HCT116 (cell line): ENCODE measurements around the gene THBS1. TPM values are rescaled to one million over a fixed set of nuclear protein-coding genes. Genes with fewer than 3 reads are reported as not detected.

Source experiments
- ATAC-seq: fragments of 200-7000 bp; cut with Tn5 transposase; 2 replicates; pipeline ENCODE4 v1.9.1; 2020; ENCODE audit warnings: mild to moderate bottlenecking, moderate library complexity
- BruUV-seq: library from RNA; stranded (reverse); fragments of 400-500 nt; replicated peaks from 2 replicates; lab custom pipeline; 2021; lab: Mats Ljungman, UMichigan
- CTCF ChIA-PET: fragments of 300-600 bp; sonication (Branson Sonifier 250); formaldehyde crosslinking; loops from one replicate; lab custom pipeline; 2021; ENCODE audit warnings: antibody characterized with exemption; lab: Charles Lee
- POLR2A ChIA-PET: fragments of 300-600, 350-600 bp; sonication (Branson Sonifier 250); formaldehyde crosslinking; loops from one replicate; lab custom pipeline; 2021; ENCODE audit warnings: antibody characterized with exemption; lab: Charles Lee
- RAD21 ChIA-PET, 2 experiments: fragments of 300-600 bp; sonication (Branson Sonifier 250); formaldehyde crosslinking; loops; one replicate each; lab custom pipeline; 2023; ENCODE audit warnings: low total read pairs in 2 of 2; ENCODE audit not compliant: uncharacterized antibody in 2 of 2, unreplicated experiment in 2 of 2, low non-redundant PET in 1 of 2; lab: Charles Lee
- DNase-seq: peaks from one replicate; pipeline ENCODE4 v3.0.0-alpha.2; 2010; ENCODE audit warnings: low read depth, low spot score
- H2AFZ ChIP-seq: fragments of 200-600 bp; shearing (Covaris generic), sonication (generic); 2 replicates; pipeline ENCODE4 v1.6.1; 2017; ENCODE audit warnings: low read depth, mixed run types, mixed read lengths, antibody characterized with exemption, low read length; ENCODE audit not compliant: poor library complexity, severe bottlenecking
- H3K27ac ChIP-seq: 2 replicates; pipeline ENCODE4 v1.5.1; 2012; ENCODE audit warnings: low read depth, low read length
- H3K27me3 ChIP-seq: fragments of 200-600 bp; sonication (generic); 2 replicates; pipeline ENCODE4 v1.6.1; 2016; ENCODE audit warnings: mixed run types, low read length, mixed read lengths; ENCODE audit not compliant: insufficient read depth
- H3K36me3 ChIP-seq, 2 experiments: fragments of 200-500 bp in 1 of 2; fragments of 200-600 bp in 1 of 2; sonication (Bioruptor generic) in 1 of 2; sonication (generic) in 1 of 2; 2 replicates each; pipeline versions ENCODE4 v1.5.1 to v1.6.1; 2014 to 2016; ENCODE audit warnings: low read length in 2 of 2, inconsistent platforms in 1 of 2, mixed read lengths in 1 of 2, mixed run types in 1 of 2; ENCODE audit not compliant: insufficient read depth in 2 of 2, control insufficient read depth in 1 of 2
- H3K4me1 ChIP-seq, 2 experiments: fragments of 200-600 bp in 1 of 2; sonication (generic) in 1 of 2; 2 replicates each; pipeline versions ENCODE4 v1.5.1 to v1.6.1; 2012 to 2017; ENCODE audit warnings: low read length in 2 of 2, inconsistent platforms in 1 of 2, mild to moderate bottlenecking in 1 of 2, mixed read lengths in 1 of 2, mixed run types in 1 of 2, moderate library complexity in 1 of 2; ENCODE audit not compliant: insufficient read depth in 2 of 2, control insufficient read depth in 1 of 2
- H3K4me2 ChIP-seq: fragments of 200-600 bp; sonication (generic); 2 replicates; pipeline ENCODE4 v1.6.1; 2017; ENCODE audit warnings: mixed run types, low read length, mixed read lengths
- H3K4me3 ChIP-seq, 2 experiments: fragments of 200-600 bp in 1 of 2; sonication (generic) in 1 of 2; replicated peaks in 1 of 2; 2 replicates each; pipeline ENCODE4 v1.5.1; 2011 to 2016; ENCODE audit warnings: low read length in 2 of 2, control low read depth in 1 of 2, low read depth in 1 of 2, mild to moderate bottlenecking in 1 of 2, mixed read lengths in 1 of 2, mixed run types in 1 of 2
- H3K79me2 ChIP-seq: fragments of 200-600 bp; sonication (generic); 2 replicates; pipeline ENCODE4 v1.6.1; 2017; ENCODE audit warnings: mild to moderate bottlenecking, mixed run types, low read length, moderate library complexity, mixed read lengths; ENCODE audit not compliant: insufficient read depth
- H3K9ac ChIP-seq: fragments of 200-600 bp; sonication (generic); 2 replicates; pipeline ENCODE4 v1.6.1; 2016; ENCODE audit warnings: low read length, mixed read lengths
- H3K9me2 ChIP-seq: fragments of 200-600 bp; sonication (generic), shearing (Covaris generic); 2 replicates; pipeline ENCODE4 v1.6.1; 2017; ENCODE audit warnings: mixed run types, mild to moderate bottlenecking, moderate library complexity; ENCODE audit not compliant: insufficient read depth
- H3K9me3 ChIP-seq, 2 experiments: fragments of 200-500 bp in 1 of 2; fragments of 200-600 bp in 1 of 2; sonication (Bioruptor generic) in 1 of 2; sonication (generic) in 1 of 2; 2 replicates each; pipeline ENCODE4 v1.6.1; 2014 to 2017; ENCODE audit warnings: low read length in 2 of 2, mixed read lengths in 2 of 2, inconsistent platforms in 1 of 2, low read depth in 1 of 2, mild to moderate bottlenecking in 1 of 2, mixed run types in 1 of 2, moderate library complexity in 1 of 2; ENCODE audit not compliant: control insufficient read depth in 1 of 2, insufficient read depth in 1 of 2
- H4K20me1 ChIP-seq: fragments of 200-600 bp; sonication (generic), shearing (Covaris generic); 2 replicates; pipeline ENCODE4 v1.6.1; 2017; ENCODE audit warnings: mixed run types, mild to moderate bottlenecking, moderate library complexity; ENCODE audit not compliant: insufficient read depth
- CBX3 ChIP-seq: IDR thresholded peaks from 2 replicates; pipeline ENCODE4 v1.6.1; 2012; ENCODE audit warnings: low read depth
- CEBPB ChIP-seq: IDR thresholded peaks from 2 replicates; pipeline ENCODE4 v1.6.1; 2012; ENCODE audit warnings: low read depth
- EGR1 ChIP-seq: IDR thresholded peaks from 2 replicates; pipeline ENCODE4 v1.6.1; 2012; ENCODE audit warnings: low read depth
- ELF1 ChIP-seq: IDR thresholded peaks from 2 replicates; pipeline ENCODE4 v1.6.1; 2012; ENCODE audit warnings: low read depth, borderline replicate concordance
- EZH2 ChIP-seq: fragments of 200-600 bp; sonication (generic); IDR thresholded peaks from 2 replicates; pipeline ENCODE4 v1.6.1; 2017; ENCODE audit warnings: antibody characterized with exemption, mixed run types
- FOSL1 ChIP-seq: IDR thresholded peaks from 2 replicates; pipeline ENCODE4 v1.6.1; 2012; ENCODE audit warnings: low read depth
- POLR2A ChIP-seq: IDR thresholded peaks from 2 replicates; pipeline ENCODE4 v1.7.0; 2011; ENCODE audit warnings: borderline replicate concordance; ENCODE audit not compliant: insufficient read depth, insufficient read length; ENCODE audit errors: extremely low read depth
- POLR2AphosphoS5 ChIP-seq: IDR thresholded peaks from 2 replicates; pipeline ENCODE4 v1.6.1; 2011; ENCODE audit warnings: mild to moderate bottlenecking, low read depth, low read length, moderate library complexity
- RAD21 ChIP-seq: IDR thresholded peaks from 2 replicates; pipeline ENCODE4 v1.6.1; 2012; ENCODE audit warnings: low read depth, mild to moderate bottlenecking
- REST ChIP-seq: IDR thresholded peaks from 2 replicates; pipeline ENCODE4 v1.6.1; 2012; ENCODE audit warnings: low read depth
- SIN3A ChIP-seq: IDR thresholded peaks from 2 replicates; pipeline ENCODE4 v1.6.1; 2012; ENCODE audit warnings: low read depth
- SP1 ChIP-seq: IDR thresholded peaks from 2 replicates; pipeline ENCODE4 v1.6.1; 2012; ENCODE audit warnings: low read depth
- YY1 ChIP-seq: IDR thresholded peaks from 2 replicates; pipeline ENCODE4 v1.6.1; 2011; ENCODE audit warnings: low read length, low read depth, moderate library complexity, mild to moderate bottlenecking; ENCODE audit not compliant: insufficient replicate concordance; ENCODE audit errors: extremely low read depth
- ZFX ChIP-seq: fragments of 450-650 bp; IDR thresholded peaks from 2 replicates; pipeline ENCODE4 v1.6.1; 2017
- intact Hi-C: fragments of 100-400 bp; cut with micrococcal nuclease; formaldehyde crosslinking; loops from 2 replicates; pipeline ENCODE4 v1.10.0; 2022
- total RNA-seq: library from RNA; stranded (reverse); gene quantifications from one replicate; pipeline ENCODE4 v1.2.1, GENCODE V29; 2021; ENCODE audit not compliant: unreplicated experiment
- TF ChIP-seq, protein P1 (sequence below): IDR thresholded peaks from 2 replicates; pipeline ENCODE4 v1.6.1; 2011; ENCODE audit warnings: mild to moderate bottlenecking, low read length, moderate library complexity; ENCODE audit not compliant: insufficient replicate concordance; ENCODE audit errors: extremely low read depth
- TF ChIP-seq, protein P2 (sequence below): IDR thresholded peaks from 2 replicates; pipeline ENCODE4 v1.6.1; 2012
- TF ChIP-seq, protein P3 (sequence below): IDR thresholded peaks from 2 replicates; pipeline ENCODE4 v1.6.1; 2012

Gene THBS1
- total RNA-seq, 1 experiment from 2014 or later, result 6.3 TPM

DNA sequence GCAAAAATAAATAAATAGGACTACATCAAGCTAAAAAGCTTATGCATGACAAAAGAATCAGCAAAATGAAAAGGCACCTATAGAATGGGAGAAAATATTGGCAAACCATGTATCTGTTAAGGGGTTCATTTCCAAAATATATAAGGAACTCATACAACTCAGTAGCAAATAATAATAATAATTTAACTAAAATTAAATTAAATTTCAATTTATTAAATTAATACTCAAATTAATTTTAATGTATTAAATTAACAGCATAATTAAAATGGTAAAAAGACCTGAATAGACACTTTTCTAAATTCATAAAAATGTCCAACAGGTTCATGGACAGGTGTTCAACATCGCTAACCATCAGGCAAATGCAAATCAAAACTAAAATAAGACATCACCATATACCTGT is 34.0 kb upstream of the THBS1 start:
- ChIA-PET CTCF (no interaction called here), RAD21 (no interaction called here), POLR2A (no interaction called here)
- Histone ChIP-seq H3K4me2 (no peak overlapping the region), H3K9me2 (no peaks in the 10 kb centered on the region), H3K27me3 (no peaks in the 10 kb centered on the region), H3K27ac (no peak overlapping the region), H4K20me1 (no peaks in the 10 kb centered on the region), H3K9ac (no peak overlapping the region), H3K9me3 (0 out of 4 replicates have a peak, but pooled peaks cover 0 to 5% of the 10 kb centered on the region in 2 experiments), H3K4me1 (no peaks in the 10 kb centered on the region), H2AFZ (no peak overlapping the region), H3K4me3 (no peak overlapping the region), H3K36me3 (no peaks in the 10 kb centered on the region), H3K79me2 (no peaks in the 10 kb centered on the region)
- intact Hi-C loops, result no loop called here
- BruUV-seq, result no TSS peak
- ATAC-seq, result no peak
- DNase-seq, result no peak
- TF ChIP-seq SIN3A (no peak), POLR2AphosphoS5 (no peak), POLR2A (no peak), CEBPB (no peak), FOSL1 (no peak)
- TF ChIP-seq, protein P1, sequence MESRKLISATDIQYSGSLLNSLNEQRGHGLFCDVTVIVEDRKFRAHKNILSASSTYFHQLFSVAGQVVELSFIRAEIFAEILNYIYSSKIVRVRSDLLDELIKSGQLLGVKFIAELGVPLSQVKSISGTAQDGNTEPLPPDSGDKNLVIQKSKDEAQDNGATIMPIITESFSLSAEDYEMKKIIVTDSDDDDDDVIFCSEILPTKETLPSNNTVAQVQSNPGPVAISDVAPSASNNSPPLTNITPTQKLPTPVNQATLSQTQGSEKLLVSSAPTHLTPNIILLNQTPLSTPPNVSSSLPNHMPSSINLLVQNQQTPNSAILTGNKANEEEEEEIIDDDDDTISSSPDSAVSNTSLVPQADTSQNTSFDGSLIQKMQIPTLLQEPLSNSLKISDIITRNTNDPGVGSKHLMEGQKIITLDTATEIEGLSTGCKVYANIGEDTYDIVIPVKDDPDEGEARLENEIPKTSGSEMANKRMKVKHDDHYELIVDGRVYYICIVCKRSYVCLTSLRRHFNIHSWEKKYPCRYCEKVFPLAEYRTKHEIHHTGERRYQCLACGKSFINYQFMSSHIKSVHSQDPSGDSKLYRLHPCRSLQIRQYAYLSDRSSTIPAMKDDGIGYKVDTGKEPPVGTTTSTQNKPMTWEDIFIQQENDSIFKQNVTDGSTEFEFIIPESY, result no peak
- TF ChIP-seq, protein P2, sequence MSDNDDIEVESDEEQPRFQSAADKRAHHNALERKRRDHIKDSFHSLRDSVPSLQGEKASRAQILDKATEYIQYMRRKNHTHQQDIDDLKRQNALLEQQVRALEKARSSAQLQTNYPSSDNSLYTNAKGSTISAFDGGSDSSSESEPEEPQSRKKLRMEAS, result no peak
- TF ChIP-seq, protein P3, sequence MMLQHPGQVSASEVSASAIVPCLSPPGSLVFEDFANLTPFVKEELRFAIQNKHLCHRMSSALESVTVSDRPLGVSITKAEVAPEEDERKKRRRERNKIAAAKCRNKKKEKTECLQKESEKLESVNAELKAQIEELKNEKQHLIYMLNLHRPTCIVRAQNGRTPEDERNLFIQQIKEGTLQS, result no peak

GRCh38 chr15:39548561-39548960 is 32.3 kb upstream of the THBS1 start:
- H3K4me3 ChIP-seq, result no peak overlapping the region
- H3K27me3 ChIP-seq, result no peaks in the 10 kb centered on the region
- H3K36me3 ChIP-seq, result no peaks in the 10 kb centered on the region
- no peaks in the 10 kb centered on the region for H3K4me1 ChIP-seq
- H3K9me2 ChIP-seq, result no peaks in the 10 kb centered on the region
- H3K4me2 ChIP-seq, result no peak overlapping the region
- no peak overlapping the region for H2AFZ ChIP-seq
- ChIA-PET CTCF (no interaction called here), RAD21 (no interaction called here), POLR2A (no interaction called here)
- intact Hi-C loops, result no loop called here
- no TSS peak for BruUV-seq
- H3K79me2 ChIP-seq, result no peaks in the 10 kb centered on the region
- no peak overlapping the region for H3K27ac ChIP-seq
- 0 out of 4 replicates have a peak, but pooled peaks cover 0 to 5% of the 10 kb centered on the region in 2 experiments for H3K9me3 ChIP-seq
- no peak overlapping the region for H3K9ac ChIP-seq
- H4K20me1 ChIP-seq, result no peaks in the 10 kb centered on the region
- DNase-seq, result no peak
- ATAC-seq, result no peak
- no peak for TF ChIP-seq FOSL1
- TF ChIP-seq RAD21, result no peak
- no peak for TF ChIP-seq ELF1
- no peak for TF ChIP-seq SP1
- no peak for TF ChIP-seq POLR2A
- TF ChIP-seq EGR1, result no peak
- TF ChIP-seq ZFX, result no peak
- TF ChIP-seq REST, result no peak
- TF ChIP-seq CBX3, result no peak
- TF ChIP-seq POLR2AphosphoS5, result no peak
- no peak for TF ChIP-seq YY1
- no peak for TF ChIP-seq EZH2
